ACHN (cell line): Measurements from ENCODE around the gene MEIKIN.
"Not testable (repeated sequence)": the region's sequence is repeated elsewhere in the genome, so short reads cannot be mapped to it uniquely, and the experiment has no call there.

ENCODE experiments used
- DNase-seq: peaks from one replicate; pipeline ENCODE4 v3.0.0-alpha.2; 2015
- in situ Hi-C: cut with HindIII; loops from 2 replicates; pipeline ENCODE4 v1.10.0; 2017; ENCODE audit warnings: low sequenced_read_pairs, low pct_ligation_motif_present, low pct_unique_long_range_greater_than_20kb

Gene MEIKIN

DNA sequence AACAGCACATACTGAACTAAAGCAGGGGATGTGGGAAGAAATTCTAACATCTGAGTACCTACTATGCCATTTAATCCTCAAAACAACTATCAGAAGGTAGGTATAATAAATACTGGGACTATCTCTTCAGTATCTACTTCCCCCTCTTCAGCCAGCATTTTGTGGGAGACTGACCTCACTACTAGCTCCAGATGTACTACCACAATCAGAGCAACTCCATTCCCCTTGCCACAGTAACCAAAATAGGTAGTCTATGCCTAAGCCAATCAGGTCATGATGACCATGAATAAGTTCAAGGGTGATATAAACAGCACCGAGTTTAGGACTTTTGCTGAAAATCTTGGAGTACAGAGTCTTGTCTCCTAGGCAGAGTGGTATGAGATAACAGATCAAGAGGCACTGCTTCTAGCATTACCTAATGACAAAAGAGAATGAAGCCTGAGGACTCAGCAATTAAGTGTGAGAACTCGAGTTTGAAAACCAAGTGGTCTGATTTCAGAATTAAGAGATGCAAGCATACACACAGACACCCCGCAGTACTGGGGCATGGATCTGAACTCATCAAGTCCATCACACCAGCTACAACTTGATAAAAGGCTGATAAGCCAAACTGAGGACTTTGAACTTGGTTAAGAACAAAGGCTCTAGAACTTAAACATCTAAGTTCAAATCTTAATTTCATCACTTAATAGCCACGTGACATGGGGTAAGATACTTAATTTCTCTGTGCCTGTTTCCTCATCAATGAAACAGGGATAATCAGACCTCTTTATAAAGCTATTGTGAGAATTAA is 158.4 kb downstream of the MEIKIN start:
- in situ Hi-C loops, result no loop called here

DNA sequence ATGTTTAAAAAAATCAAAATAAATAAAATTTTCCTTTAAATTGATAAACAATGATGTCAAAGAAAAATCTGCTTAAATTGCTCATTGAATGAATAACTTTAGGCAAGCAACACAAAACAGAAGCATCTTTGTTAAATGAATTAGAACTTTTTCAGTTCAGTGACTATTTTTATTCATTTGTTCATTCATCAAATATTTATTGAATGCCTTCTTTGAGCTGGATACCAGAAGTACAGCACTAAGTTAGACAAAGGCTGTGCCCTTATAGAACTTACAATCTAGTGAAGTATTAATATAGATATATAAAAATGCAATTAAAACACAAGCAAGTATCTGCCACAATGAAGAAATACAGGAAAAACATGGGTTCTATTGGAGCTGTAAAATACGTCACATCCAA is 159.4 kb downstream of the MEIKIN start:
- in situ Hi-C loops, result no loop called here
- DNase-seq, result no peak

More for the DNA sequence above, 158.4 kb downstream of the MEIKIN start:
- DNase-seq, result no peak

DNA sequence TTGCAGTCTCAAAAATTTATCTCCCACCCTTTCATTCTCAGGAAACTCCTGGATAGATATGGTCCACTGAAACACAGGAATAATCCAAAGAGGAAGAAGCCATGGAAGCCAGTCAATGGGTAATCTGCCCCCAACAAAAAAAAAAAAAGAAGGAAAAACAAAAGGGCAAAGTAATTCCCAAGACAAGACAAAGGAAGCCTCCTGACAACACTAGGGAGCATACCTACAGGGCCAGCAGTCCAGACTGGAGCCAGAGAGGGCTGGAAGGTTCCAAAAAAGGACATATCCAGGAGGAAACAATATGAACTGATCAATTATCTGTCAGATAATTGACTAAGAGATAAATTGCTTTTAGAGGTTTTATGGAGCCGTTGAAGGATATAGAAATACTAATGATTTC is 161.6 kb downstream of the MEIKIN start:
- in situ Hi-C loops, result no loop called here
- no peak for DNase-seq

DNA sequence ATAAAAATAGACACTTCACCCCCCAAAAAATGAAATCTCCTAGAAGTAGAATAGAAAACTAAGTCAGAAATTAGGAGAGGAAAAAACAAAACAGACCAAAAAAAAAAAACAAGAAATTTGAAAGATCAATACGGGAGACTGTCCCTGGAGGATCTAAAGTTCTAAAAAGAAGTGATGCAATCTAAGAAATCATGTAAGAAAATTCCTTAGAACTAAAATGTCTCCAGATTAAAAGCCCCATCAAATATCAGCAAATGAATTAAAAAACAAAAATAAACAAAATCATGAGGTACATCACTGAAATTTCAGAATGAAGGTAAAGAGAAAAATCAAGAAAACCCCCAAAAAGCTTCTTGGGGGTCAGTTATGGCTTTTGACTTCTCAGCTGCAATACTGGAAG is 162.1 kb downstream of the MEIKIN start:
- DNase-seq, result no peak
- in situ Hi-C loops, result no loop called here

DNA sequence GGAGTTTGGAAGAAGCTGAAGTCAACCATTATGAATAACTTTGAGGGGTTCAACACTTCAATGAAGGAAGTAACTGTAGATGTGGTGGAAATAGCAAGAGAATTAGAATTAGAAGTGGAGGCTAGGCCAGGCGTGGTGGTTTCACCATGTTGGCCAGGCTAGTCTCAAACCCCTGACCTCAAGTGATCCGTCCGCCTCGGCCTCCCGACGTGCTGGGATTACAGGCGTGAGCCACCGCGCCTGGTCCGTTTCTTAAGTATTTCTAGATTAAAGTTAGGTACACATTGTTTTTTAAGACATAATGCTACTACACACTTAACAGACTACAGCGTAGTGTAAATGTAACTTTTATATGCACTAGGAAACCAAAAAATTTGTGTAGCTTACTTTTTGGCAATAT is 162.7 kb downstream of the MEIKIN start:
- no peak for DNase-seq
- in situ Hi-C loops, result no loop called here

DNA sequence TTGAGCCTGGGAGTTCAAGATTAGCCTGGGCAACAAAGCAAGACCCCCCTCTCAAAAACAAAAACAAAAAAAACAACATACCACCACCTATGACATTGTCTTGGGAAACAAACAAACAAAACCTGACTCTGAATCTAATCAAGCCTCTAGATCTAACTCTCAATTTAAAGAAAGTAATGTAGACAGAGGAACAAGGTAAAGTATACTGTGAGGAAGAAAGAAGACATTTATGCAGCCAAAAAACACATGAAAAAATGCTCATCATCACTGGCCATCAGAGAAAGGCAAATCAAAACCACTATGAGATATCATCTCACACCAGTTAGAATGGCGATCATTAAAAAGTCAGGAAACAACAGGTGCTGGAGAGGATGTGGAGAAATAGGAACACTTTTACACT is 167.3 kb downstream of the MEIKIN start:
- DNase-seq, in situ Hi-C loops: not testable (repeated sequence)

DNA sequence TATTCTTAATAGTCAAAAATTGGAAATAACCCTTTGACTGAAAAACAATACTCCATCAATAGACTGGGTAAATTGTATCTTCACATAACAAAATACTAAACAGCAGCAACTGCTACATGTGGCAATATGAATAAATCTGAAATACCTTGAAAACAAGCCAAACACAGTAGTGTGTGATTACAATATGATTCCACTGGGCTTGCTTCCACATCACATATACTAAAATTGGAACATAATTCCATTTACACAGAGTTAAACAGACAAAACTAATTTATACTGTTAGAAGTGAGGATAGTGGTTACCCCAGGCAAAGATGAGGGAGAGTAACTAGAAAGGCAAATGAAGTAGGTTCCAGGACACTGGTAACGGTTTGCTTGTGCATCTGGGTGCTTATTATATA is 169.0 kb downstream of the MEIKIN start:
- in situ Hi-C loops, result no loop called here
- DNase-seq, result no peak

DNA sequence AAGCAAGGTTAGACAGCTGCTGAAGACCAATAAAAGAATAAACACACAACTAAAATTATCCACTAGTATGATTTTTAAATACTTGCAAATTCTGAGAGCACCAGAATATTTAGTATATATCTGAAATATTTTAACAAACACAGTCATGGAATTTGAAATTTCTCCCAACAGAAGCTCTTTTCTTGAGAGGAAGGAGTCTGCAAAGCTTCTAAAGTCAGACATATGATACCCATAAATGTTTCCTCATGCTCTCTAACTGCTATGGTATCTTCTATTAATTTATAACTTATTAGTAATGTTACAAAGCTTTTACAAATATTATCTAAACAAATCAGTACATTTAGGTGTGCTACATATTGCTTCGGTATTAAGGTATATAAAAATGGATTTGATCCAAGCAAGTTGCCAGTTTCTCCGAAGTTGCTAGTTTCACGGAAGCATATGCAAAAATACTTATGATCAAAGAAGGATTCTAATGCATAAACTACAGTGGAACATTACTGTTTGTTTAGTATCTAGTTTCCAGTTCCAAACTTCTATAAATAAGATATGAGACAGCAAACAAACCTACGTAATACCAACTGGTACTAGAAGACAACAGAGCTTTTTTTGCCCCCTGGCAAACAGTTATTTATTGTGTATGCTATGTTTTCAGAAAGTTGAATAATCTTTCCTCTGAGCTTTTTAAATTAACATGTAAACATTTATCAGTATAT is 170.7 kb downstream of the MEIKIN start:
- in situ Hi-C loops, result no loop called here
- no peak for DNase-seq

DNA sequence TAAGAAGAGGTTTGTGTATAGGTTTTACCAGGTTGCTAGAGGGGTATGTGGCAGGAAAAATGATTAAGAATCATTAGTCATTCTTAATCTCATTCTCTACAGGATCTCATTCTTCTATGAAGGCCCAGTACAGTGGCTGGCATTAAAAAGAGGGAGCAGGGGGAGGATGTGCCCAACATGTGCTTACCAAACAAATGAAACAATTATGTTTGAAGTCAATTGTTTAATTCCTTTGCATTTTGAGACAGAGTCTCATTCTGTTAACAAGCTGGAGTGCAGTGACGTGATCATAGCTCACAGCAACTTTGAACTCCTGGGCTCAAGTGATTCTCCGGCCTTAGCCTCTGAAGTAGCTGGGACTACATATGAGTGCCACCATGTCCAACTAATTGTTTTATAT is 171.7 kb downstream of the MEIKIN start:
- in situ Hi-C loops, result no loop called here
- DNase-seq, result no peak

DNA sequence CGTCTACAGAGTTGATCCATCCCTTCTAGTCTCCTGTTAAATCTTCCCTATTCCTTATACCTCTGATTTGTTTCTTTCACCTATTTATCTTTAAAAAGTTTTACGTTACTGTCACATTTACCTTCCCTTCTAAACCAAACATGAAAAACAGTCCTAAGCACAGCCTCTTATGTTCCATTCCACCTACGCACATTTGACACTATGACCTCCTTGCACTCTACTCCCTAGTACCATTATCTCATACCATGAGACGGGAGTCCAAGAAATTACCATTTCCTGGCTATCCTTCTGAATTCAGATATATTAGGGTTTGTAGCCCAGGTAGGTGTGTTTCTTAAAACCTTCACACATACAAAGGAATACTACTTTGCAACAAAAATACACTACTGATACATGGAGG is 173.8 kb downstream of the MEIKIN start:
- no peak for DNase-seq
- in situ Hi-C loops, result no loop called here

DNA sequence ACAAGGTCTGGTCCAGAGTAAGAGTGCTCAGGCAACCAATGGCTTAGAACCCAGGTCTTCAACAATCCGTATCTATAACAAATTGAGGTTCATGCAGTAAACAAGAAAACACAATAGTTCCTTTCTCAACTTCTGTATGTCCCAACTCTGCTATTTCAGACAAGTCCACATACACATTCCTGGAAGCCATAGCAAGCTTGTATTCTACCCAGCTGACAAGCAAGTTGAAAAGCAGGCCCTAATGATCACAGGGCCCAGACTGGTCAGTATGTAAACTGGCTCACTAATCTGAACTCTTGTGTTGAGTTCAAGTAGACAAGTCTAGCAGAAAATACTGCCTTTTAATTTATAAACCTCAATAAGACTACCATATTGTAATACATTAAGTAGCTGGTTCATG is 175.5 kb downstream of the MEIKIN start:
- no peak for DNase-seq
- in situ Hi-C loops, result no loop called here

DNA sequence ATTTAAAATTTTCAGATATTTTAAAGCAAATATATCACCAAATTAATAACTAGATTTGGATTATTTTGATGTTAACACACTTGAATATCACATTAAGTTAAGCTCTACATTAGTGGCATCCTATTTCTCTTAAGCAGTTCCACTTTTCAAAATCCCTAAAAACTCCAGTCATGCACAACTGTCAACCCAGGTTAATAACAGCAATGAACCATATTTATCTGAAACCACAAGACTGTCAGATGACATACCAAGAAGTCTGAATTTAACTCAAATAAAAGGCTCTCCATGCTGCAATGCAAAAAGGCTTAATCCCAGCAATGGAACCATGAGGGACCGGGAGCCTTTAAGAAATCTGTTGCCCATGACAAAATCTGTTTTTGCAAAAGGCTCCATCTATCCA is 176.1 kb downstream of the MEIKIN start:
- in situ Hi-C loops, result no loop called here
- DNase-seq, result no peak

DNA sequence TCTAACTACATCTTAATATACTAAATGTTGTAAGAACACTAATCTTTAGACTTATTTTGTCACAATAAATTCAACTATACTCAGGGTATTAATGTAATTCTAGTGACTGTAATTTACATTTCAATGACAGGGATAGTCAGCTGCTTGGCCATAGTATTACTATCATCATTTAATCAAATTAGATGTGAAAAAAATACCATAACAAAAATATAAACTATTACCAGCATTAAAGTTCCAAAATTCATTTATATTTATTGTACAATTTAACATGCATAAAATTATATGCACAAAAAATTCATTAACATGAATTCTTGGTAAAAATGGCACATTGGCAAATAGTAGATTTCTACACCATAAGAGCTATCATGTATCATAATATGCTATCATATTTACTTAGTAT is 177.6 kb downstream of the MEIKIN start:
- in situ Hi-C loops, result no loop called here
- DNase-seq, result no peak

DNA sequence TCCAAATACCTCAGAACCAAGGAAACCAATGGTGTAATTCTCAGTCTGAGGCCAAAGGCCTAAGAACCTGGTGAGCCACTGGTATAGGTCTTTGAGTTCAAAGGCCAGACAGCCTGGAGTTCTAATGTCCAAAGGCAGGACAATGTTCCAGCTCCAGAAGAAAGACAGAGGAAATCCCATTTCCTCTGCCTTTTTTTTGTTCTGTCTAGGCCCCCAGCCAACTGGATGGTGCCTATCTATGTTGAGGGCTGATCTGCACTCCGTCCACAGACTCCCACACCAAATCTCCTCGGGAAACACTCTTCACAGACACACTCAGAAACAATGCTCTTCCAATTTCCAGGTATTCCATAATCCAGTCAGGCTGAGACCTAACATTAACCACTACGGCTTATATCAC is 178.8 kb downstream of the MEIKIN start:
- in situ Hi-C loops, result no loop called here
- no peak for DNase-seq

DNA sequence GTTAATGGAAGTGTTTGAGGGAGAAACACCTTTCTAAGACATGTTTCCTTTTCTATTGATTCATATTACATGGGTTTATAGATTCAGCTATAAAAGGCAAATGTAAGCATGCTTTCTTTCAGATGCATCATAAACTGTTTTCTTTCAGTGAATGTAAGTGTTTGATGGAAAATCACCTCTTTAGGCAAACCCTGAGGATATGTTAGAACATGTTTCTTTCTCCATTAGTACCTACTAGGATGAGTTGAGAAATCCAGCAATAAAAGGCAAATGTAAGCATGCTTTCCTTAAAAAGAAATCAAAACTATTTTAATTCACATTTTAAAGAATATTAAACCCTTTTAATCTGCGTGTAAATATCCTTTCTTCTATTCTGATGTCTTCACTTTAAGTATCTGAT is 180.2 kb downstream of the MEIKIN start:
- in situ Hi-C loops, result no loop called here
- DNase-seq, result no peak

DNA sequence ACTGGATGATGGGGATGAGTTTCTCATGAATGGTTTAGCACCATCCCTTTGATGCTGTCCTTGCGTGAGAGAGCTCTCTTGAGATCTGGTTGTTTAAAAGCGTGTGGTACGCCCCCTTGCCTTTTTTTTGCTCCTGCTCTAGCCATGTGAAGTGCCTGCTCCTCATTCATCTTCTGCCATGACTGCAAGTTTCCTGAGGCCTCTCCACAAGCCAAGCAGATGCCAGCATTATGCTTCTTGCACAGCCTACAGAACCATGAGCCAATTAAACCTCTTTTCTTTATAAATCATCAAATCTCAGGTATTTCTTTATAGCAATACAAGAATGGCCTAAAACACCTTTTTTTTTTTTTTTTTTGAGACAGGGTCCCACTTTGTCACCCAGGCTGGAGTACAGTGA is 181.5 kb downstream of the MEIKIN start:
- in situ Hi-C loops, result no loop called here
- DNase-seq, result no peak

DNA sequence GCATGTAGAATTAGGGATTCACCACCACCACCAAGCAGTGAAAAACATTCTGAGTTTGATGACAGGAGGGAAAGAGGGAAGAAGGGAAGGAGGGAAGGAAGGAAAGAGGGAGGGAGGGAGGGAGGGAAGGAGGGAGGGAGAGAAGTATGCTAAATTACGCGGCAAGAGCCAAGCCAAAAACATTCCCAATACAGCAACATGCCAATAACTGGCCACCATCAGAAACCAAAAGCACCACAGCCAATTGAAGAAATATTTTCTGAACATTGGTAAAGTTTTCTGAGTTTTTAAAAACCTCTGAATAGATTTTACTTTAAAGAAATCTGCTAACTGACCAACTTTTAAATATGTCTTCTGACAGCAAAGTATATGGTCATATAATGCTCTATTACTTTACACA is 184.7 kb downstream of the MEIKIN start:
- DNase-seq, result no peak
- in situ Hi-C loops, result no loop called here

DNA sequence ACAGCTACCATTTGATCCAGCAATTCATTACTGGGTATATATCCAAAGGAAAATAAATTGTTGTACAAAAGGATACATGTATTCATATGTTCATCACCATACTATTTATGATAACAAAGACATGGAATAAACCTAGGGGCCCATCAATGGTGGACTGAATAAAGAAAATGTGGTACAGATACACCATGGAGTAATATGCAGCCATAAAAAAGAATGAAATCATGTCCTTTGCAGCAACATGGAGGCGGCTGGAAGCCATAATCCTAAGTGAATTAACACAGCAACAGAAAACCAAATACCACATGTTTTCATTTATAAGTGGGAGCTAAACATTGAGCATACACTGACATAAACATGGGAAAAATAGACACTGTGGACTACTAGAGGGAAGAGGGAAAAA is 185.8 kb downstream of the MEIKIN start:
- in situ Hi-C loops, result no loop called here
- DNase-seq, result no peak

DNA sequence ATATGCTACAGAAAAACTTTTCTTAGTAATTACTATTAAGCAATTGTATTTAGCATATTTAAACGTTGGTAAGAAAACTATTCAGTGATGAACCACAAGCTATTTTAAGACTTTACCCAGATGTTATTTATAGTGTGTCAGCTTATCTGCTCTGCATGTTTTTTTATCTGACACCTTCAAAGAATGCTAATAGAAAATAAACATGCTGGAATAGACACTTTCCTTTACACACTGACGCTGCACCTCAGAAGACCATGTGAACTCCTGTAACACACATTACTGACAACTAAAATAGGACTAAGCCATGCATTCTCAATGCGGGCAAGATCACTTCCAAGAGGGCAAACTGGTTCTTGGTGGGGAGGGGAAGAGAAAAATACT is 187.0 kb downstream of the MEIKIN start:
- in situ Hi-C loops, result no loop called here
- DNase-seq, result no peak

DNA sequence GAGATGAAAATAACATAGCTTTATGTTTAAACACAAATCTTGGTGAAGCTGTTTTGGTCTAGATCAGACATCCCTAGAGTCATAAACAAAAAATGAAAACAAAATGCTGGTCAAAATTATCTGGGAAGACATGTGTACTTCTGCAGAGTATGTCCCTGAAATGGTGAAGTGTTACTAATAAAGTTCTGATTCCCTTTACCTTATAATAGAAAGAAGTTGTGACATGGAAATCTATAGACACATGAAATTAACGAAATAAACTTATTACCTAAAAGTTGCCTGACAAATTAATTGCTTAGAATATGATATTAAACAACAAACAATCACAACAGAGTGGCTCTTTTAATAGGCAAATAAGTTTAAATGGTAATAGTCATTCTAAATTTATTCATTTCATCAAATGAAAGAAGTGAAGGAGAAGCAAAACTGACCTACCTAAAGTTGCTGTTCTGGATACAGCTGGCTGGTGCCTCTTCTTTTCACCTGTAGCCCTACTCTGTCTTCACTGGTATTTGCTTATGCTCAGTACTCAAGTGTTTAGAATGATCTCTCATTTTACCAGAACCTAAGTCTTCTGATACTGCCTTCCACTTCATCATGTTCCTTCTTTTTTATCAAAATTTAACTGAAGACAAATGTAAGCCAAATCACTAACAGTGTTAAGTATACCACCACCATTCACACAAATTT is 187.5 kb downstream of the MEIKIN start:
- in situ Hi-C loops, result no loop called here
- no peak for DNase-seq
